Activated CD4-positive, alpha-beta T cell treated with anti-CD3 and anti-CD28 coated beads, Interleukin-2, amount 10 ng/mL, durations not matched to agents 24 days and 14 days (primary cell): ENCODE results near the gene CASP8AP2. TPM values are rescaled to one million over a fixed set of nuclear protein-coding genes. Genes with fewer than 3 reads are reported as not detected.
"Not testable (repeated sequence)": the region's sequence is repeated elsewhere in the genome, so short reads cannot be mapped to it uniquely, and the experiment has no call there.

ENCODE experiments used
- DNase-seq: peaks from one replicate; pipeline ENCODE4 v3.0.0; 2022
- H3K27ac Mint-ChIP-seq: one replicate; pipeline ENCODE4 v1.8.0; 2022; ENCODE audit warnings: mild to moderate bottlenecking, mixed read lengths
- H3K27me3 Mint-ChIP-seq: one replicate; pipeline ENCODE4 v1.8.0; 2022; ENCODE audit warnings: mixed read lengths
- H3K36me3 Mint-ChIP-seq: one replicate; pipeline ENCODE4 v1.8.0; 2022; ENCODE audit warnings: low read depth, mild to moderate bottlenecking, mixed read lengths
- H3K4me1 Mint-ChIP-seq: one replicate; pipeline ENCODE4 v1.8.0; 2021; ENCODE audit warnings: mixed read lengths
- H3K4me3 Mint-ChIP-seq: one replicate; pipeline ENCODE4 v1.8.0; 2022; ENCODE audit warnings: mild to moderate bottlenecking, moderate library complexity, mixed read lengths
- H3K9me3 Mint-ChIP-seq: one replicate; pipeline ENCODE4 v1.8.0; 2021; ENCODE audit warnings: mixed read lengths
- intact Hi-C: fragments of 100-400 bp; cut with micrococcal nuclease; formaldehyde crosslinking; loops from one replicate; pipeline ENCODE4 v1.15.1; 2023
- total RNA-seq: library from RNA; stranded (reverse); gene quantifications from 2 replicates; pipeline ENCODE4 v1.2.3, GENCODE V29; 2022

Gene CASP8AP2
- total RNA-seq, 1 donor from 2014 or later = 37.3 TPM

- Mint-ChIP-seq H3K36me3 (no peaks in the 10 kb centered on the region), H3K27ac (no peak overlapping the region), H3K4me1 (peaks cover 11% of the 10 kb centered on the region), H3K27me3 (peaks cover 15% of the 10 kb centered on the region), H3K4me3 (no peak overlapping the region), H3K9me3 (no peaks in the 10 kb centered on the region)
- DNase-seq = no peak
- intact Hi-C loops = no loop called here
Measured at GRCh38 chr6:89886378-89887120, 56.9 kb downstream of the CASP8AP2 start.

- Mint-ChIP-seq H3K4me1 (peaks cover 12% of the 10 kb centered on the region), H3K9me3 (no peaks in the 10 kb centered on the region), H3K27me3 (peaks cover 19% of the 10 kb centered on the region), H3K36me3 (no peaks in the 10 kb centered on the region), H3K27ac (no peak overlapping the region), H3K4me3 (no peak overlapping the region)
- DNase-seq = no peak
- intact Hi-C loops = no loop called here
Measured at GRCh38 chr6:89887452-89888137, 57.9 kb downstream of the CASP8AP2 start.

GRCh38 chr6:89888138-89888514 is 58.4 kb downstream of the CASP8AP2 start:
- peaks cover 12% of the 10 kb centered on the region for H3K4me1 Mint-ChIP-seq
- intact Hi-C loops = no loop called here
- DNase-seq = no peak
- H3K4me3 Mint-ChIP-seq = no peak overlapping the region
- no peak overlapping the region for H3K27ac Mint-ChIP-seq
- no peaks in the 10 kb centered on the region for H3K9me3 Mint-ChIP-seq
- peaks cover 21% of the 10 kb centered on the region for H3K27me3 Mint-ChIP-seq
- H3K36me3 Mint-ChIP-seq = no peaks in the 10 kb centered on the region

- peaks cover 12% of the 10 kb centered on the region for H3K4me1 Mint-ChIP-seq
- H3K9me3 Mint-ChIP-seq = no peaks in the 10 kb centered on the region
- peak overlapping the region; percentile 47 for H3K27ac Mint-ChIP-seq
- H3K27me3 Mint-ChIP-seq = peaks cover 25% of the 10 kb centered on the region
- intact Hi-C loops = no loop called here
- no peaks in the 10 kb centered on the region for H3K36me3 Mint-ChIP-seq
- no peak overlapping the region for H3K4me3 Mint-ChIP-seq
- no peak for DNase-seq
Measured at GRCh38 chr6:89888871-89889270, 59.2 kb downstream of the CASP8AP2 start.

- intact Hi-C loops, DNase-seq, H3K36me3 Mint-ChIP-seq, H3K9me3 Mint-ChIP-seq, H3K4me3 Mint-ChIP-seq, H3K27ac Mint-ChIP-seq: not testable (repeated sequence)
- peaks cover 12% of the 10 kb centered on the region for H3K4me1 Mint-ChIP-seq
- peaks cover 36% of the 10 kb centered on the region for H3K27me3 Mint-ChIP-seq
Measured at GRCh38 chr6:89890845-89891528, 61.3 kb downstream of the CASP8AP2 start.

GRCh38 chr6:89892577-89892976 is 62.9 kb downstream of the CASP8AP2 start:
- peaks cover 12% of the 10 kb centered on the region for H3K4me1 Mint-ChIP-seq
- DNase-seq, H3K27ac Mint-ChIP-seq, H3K36me3 Mint-ChIP-seq, intact Hi-C loops, H3K4me3 Mint-ChIP-seq, H3K9me3 Mint-ChIP-seq: not testable (repeated sequence)
- H3K27me3 Mint-ChIP-seq = peaks cover 43% of the 10 kb centered on the region

GRCh38 chr6:89894169-89894568 is 64.5 kb downstream of the CASP8AP2 start, which contains the start of gene GJA10:
TSS of gene GJA10 (plus strand) at chr6:89894469. CDS start at chr6:89894469, 0 bp downstream.
- DNase-seq = no peak
- intact Hi-C loops = no loop called here
- H3K4me1 Mint-ChIP-seq = peaks cover 7% of the 10 kb centered on the region
- H3K9me3 Mint-ChIP-seq = no peaks in the 10 kb centered on the region
- H3K27ac Mint-ChIP-seq = no peak within 1 kb of the TSS
- H3K27me3 Mint-ChIP-seq = peaks cover 42% of the 10 kb centered on the region
- no peaks in the 10 kb centered on the region for H3K36me3 Mint-ChIP-seq
- H3K4me3 Mint-ChIP-seq = no peak within 1 kb of the TSS

GRCh38 chr6:89895276-89895874 is 65.7 kb downstream of the CASP8AP2 start:
- Mint-ChIP-seq H3K27me3 (peaks cover 43% of the 10 kb centered on the region), H3K4me1 (peaks cover 7% of the 10 kb centered on the region), H3K36me3 (no peaks in the 10 kb centered on the region), H3K27ac (no peak overlapping the region), H3K4me3 (no peak overlapping the region), H3K9me3 (no peaks in the 10 kb centered on the region)
- intact Hi-C loops = no loop called here
- DNase-seq = peak; percentile 65

GRCh38 chr6:89910001-89910901 is 80.6 kb downstream of the CASP8AP2 start:
- H3K9me3 Mint-ChIP-seq = not testable (repeated sequence)

GRCh38 chr6:89910902-89911240 is 81.2 kb downstream of the CASP8AP2 start:
- intact Hi-C loops = no loop called here
- no peak for DNase-seq
- Mint-ChIP-seq H3K9me3 (peaks cover 8% of the 10 kb centered on the region), H3K27ac (no peak overlapping the region), H3K36me3 (no peaks in the 10 kb centered on the region), H3K27me3 (peaks cover 9% of the 10 kb centered on the region), H3K4me3 (no peak overlapping the region), H3K4me1 (peaks cover 6% of the 10 kb centered on the region)

More at GRCh38 chr6:89910001-89910901, 80.6 kb downstream of the CASP8AP2 start:
- H3K4me3 Mint-ChIP-seq, H3K4me1 Mint-ChIP-seq, H3K27ac Mint-ChIP-seq, H3K27me3 Mint-ChIP-seq, DNase-seq, H3K36me3 Mint-ChIP-seq, intact Hi-C loops: not testable (repeated sequence)

GRCh38 chr6:89916136-89916920 is 86.6 kb downstream of the CASP8AP2 start:
- no peak for DNase-seq
- H3K4me1 Mint-ChIP-seq = peaks cover 2% of the 10 kb centered on the region
- H3K36me3 Mint-ChIP-seq = no peaks in the 10 kb centered on the region
- peaks cover 28% of the 10 kb centered on the region for H3K9me3 Mint-ChIP-seq
- intact Hi-C loops = no loop called here
- no peak overlapping the region for H3K4me3 Mint-ChIP-seq
- peaks cover 2% of the 10 kb centered on the region for H3K27me3 Mint-ChIP-seq
- H3K27ac Mint-ChIP-seq = no peak overlapping the region

GRCh38 chr6:89917216-89917615 is 87.5 kb downstream of the CASP8AP2 start:
- Mint-ChIP-seq H3K4me1 (peaks cover 2% of the 10 kb centered on the region), H3K27me3 (peaks cover 2% of the 10 kb centered on the region), H3K27ac (no peak overlapping the region), H3K36me3 (no peaks in the 10 kb centered on the region), H3K9me3 (peaks cover 28% of the 10 kb centered on the region), H3K4me3 (no peak overlapping the region)
- intact Hi-C loops = no loop called here
- DNase-seq = no peak
